GM19239 (cell line): ENCODE measurements around the gene NR1D1.
"Not testable (repeated sequence)": the region's sequence is repeated elsewhere in the genome, so short reads cannot be mapped to it uniquely, and the experiment has no call there.

Experiments used
- DNase-seq: peaks from one replicate; pipeline ENCODE4 v3.0.0; 2011; ENCODE audit warnings: low spot score; ENCODE audit not compliant: insufficient read length
- FAIRE-seq: peaks from 2 replicates; lab custom pipeline; 2011; peaks lifted over from hg19 to GRCh38; lab: Jason Lieb, UNC

NR1D1 gene

DNA sequence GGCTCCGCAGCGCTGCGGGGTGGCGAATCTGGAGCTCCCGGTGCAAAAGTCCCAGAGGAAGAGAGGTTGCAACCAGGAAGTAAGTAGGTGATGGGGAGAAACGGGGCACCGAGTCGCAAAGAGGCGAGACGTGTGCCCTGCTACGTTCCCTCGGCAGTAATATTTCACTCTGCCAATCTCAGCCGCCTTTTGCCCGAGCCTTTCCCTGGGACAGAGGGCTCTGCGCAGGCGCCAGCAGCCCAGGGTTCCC lies at the start of gene NR1D1:
TSS of gene NR1D1 (minus strand) at position 171 of the 250 bp plus-strand sequence. CDS start 495 bp downstream, outside the sequence.
- no peak for DNase-seq
- peak; percentile 18 for FAIRE-seq

DNA sequence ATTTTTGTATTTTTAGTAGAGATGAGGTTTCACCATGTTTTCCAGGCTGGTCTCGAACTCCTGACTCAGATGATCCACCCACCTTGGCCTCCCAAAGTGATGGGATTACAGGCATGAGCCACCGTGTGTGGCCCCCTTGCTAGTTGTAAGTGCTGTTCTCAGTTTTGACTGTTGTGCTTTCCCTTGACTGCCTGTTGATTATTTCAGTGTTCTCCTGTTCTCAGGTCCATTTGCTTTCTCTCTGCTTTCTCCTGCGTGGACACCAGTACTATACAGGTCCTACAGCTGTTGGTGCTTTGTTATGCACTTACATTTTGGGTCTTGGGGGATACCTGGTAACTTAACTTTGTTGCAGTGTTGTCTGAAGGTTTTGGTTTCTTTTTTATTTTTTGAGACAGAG lies 48.1 kb upstream of the NR1D1 start:
- FAIRE-seq = no peak
- DNase-seq = no peak

- no peak for DNase-seq
- FAIRE-seq = no peak
Observed at GRCh38 chr17:40145476-40145875, 45.1 kb upstream of the NR1D1 start.

- not testable (repeated sequence) for FAIRE-seq
Observed at GRCh38 chr17:40143166-40143565, 42.8 kb upstream of the NR1D1 start.

DNA sequence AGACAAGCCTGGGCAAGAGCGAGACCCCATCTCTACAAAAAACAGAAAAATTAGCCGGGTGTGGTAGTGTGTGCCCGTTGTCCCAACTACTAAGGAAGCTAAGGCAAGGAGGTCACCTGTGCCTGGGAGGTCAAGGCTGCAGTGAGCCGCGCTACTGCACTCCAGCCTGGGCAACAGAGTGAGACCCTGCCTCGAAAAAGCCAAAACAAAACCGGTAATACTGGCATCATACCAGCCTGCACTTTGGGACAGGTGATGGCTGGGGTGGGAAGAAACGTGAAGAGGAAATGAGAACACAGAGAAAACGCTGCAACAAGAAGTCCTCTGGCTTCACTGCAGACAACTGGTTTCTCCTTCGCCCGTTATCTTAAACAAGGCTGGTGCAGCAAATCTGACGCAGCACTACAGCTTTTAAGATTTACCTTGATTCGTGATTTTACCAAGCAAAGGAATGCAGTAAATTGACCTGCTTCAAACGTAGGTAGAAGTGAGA lies 39.2 kb upstream of the NR1D1 start:
- FAIRE-seq (no peak), DNase-seq (no peak)

More at GRCh38 chr17:40143166-40143565, 42.8 kb upstream of the NR1D1 start:
- DNase-seq = not testable (repeated sequence)

DNA sequence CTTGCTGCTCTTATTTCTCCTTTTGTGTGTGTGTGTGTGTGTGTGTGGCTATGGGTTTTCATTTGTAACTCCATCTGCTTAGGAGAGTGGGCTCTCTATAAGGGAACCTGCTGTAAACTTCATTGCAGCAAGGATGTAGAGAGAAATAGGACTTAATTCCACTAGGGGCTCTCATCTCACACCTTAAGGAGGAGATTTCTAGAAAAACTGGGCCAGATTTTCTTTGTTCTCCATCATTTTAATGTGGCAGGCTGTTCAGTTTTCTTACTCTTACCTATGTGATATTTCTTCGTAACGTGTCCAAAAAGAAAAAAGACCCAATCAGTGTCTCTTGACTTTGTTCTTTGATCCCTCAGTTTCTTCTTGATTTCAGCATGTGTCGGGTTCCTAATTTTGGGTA lies 35.4 kb upstream of the NR1D1 start:
- no peak for DNase-seq
- no peak for FAIRE-seq

DNA sequence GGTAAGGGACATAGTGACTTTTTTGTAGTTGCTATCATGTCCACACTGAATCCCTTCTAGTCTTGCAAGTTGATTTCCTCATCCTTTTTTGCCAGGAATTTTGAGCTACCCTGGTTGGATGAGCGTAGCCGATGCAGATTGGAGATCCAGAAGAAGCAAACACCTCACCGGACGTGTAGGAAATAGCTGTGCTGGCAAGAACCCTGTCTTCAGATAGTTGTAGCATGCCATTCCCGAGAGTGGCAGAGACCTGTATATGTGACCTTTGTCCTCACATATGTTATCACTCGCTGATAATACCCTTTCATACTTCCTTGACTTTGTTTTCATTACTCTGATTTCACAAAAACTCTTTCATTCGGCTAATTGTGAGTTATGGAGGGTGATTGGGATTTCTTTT lies 33.8 kb upstream of the NR1D1 start:
- no peak for FAIRE-seq
- no peak for DNase-seq

GRCh38 chr17:40130352-40131042 lies 30.1 kb upstream of the NR1D1 start:
- DNase-seq (no peak), FAIRE-seq (no peak)

GRCh38 chr17:40129498-40129897 lies 29.1 kb upstream of the NR1D1 start:
- no peak for FAIRE-seq
- no peak for DNase-seq

GRCh38 chr17:40124279-40125141 lies 24.1 kb upstream of the NR1D1 start:
- no peak for DNase-seq
- peak; percentile 18 for FAIRE-seq

DNA sequence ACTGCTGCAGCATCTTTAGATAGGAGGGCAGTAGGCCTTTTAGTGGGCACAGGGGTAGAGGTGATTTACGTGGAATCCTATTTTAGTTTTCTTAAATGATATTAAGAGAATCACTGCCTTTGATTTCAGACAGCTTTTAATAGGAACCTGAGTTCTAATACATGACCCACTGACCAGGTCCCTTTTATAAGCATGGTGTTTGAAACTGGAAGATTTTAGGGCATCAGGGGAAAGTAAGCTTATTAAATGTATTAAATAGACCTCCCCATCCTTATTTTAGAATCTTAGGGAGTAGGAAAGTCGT lies 23.4 kb upstream of the NR1D1 start:
- FAIRE-seq (no peak), DNase-seq (no peak)

- DNase-seq (no peak), FAIRE-seq (peak; percentile 82)
Observed at GRCh38 chr17:40122999-40123810, 22.8 kb upstream of the NR1D1 start.

DNA sequence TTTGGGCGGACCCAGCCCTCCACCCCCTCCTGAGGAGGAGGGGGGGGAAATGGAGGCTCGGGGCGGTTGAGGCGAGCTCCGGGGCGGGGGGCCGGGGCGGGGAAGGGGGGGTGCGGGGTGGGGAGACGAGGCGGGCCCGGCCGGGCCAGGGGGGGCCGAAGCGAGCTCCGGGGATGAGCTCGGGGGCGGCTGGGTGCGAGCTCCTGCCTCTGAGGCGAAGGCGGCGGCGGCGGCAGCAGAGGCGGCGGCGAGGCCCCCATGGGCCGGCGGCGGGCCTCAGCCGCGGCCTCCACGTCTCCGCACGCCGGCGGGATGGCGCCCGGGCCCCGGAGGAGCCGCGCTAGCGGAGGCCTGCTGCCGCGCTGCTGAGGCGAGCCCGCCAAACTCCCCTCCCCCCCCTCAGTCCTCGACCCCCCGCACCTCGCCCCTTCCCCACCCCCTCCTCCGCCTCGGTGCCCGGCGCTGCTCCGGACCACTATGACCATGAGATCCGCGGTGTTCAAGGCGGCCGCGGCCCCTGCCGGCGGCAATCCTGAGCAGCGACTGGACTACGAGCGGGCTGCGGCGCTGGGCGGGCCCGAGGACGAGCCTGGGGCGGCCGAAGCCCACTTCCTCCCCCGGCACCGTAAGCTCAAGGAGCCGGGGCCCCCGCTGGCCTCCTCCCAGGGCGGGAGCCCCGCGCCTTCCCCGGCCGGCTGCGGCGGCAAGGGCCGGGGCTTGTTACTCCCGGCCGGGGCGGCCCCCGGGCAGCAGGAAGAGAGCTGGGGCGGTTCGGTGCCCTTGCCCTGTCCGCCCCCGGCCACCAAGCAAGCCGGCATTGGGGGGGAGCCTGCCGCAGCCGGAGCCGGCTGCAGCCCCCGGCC lies 22.0 kb upstream of the NR1D1 start:
- no peak for DNase-seq

DNA sequence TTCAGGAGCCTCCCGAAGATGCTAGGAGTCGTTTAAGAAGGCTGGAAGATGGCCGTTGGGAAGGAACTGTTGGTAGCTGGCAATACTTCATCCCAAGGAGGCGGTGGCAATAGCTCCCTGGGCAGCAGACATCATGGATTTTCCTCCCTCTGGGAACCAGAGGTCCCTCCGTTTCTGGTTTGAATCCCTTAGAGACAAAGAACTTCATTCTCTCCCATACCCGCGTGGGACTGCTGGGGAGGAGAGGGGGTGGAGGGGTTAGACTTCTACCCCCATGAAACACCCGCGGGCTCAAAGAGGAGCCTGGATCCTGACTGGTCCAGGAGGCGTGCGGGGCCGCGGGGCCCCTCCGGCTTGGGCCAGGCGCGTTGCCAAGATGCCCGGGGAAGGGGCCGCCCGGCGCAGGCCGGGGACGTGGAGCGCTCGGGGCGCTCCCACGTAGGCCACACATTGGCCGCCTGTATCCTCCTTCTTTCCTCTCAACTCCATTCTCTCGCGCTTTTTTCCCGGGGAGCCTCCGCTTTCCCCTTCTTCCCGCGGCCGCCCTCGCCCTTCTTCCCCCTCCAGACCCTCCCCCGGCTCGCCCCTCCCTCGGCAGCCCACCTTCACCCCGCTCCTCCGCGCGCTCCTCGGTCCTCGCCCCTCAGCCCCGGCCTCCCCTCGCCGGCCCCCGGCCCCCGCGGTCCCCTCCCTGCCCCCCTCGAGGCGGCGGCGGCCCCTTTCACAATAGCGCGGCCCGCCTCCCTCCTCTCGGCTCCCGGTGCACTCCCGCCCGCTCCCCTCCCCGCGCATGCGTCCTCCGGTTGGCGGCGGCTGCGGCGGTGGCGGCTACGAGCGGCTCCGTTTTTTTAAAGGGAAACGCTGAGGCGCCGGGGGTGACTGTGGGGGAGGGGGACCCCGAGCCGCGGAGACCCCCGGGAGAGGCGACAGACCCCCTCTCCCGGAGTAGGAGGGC lies 21.1 kb upstream of the NR1D1 start, which contains the start of gene MSL1:
TSS of gene MSL1 (plus strand) at position 791 of the 955 bp plus-strand sequence. CDS start 642 bp downstream, outside the sequence.
- FAIRE-seq (peak; percentile 73), DNase-seq (peak; percentile 89)

More for the DNA sequence above, 22.0 kb upstream of the NR1D1 start:
- no peak for FAIRE-seq

DNA sequence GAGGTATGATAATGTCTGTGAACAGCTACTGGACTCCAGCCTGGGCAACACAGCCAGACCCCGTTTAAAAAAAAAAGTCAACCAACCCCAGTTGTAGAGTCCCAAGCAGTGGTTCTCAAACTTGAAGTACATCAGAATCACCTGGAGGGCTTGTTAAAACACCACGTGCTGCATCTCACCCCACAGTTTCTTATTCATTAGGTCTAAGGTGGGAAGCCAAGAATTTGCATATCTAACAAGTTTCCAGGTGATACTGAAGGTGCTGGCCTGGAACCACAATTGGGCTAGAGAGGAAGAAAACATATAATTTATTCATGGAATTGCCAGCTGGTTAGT lies 14.7 kb upstream of the NR1D1 start:
- DNase-seq = no peak

DNA sequence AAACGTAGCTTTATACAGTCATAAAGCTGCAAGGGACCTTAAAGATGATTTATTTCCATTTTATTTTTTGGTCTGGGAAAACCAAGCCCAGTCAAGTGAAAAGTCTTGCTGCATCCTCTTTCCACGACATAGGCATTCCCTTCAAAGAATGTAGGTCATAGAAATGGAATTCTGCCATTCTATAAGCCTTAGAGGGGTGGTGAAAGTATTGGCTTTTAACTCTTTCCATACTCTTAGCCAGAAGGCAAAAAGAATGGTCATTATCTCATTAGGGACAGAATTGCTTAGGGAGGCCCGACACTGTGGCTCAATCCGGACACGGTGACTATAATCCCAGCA lies 13.5 kb upstream of the NR1D1 start:
- no peak for FAIRE-seq

More for the DNA sequence above, 14.7 kb upstream of the NR1D1 start:
- FAIRE-seq = no peak

DNA sequence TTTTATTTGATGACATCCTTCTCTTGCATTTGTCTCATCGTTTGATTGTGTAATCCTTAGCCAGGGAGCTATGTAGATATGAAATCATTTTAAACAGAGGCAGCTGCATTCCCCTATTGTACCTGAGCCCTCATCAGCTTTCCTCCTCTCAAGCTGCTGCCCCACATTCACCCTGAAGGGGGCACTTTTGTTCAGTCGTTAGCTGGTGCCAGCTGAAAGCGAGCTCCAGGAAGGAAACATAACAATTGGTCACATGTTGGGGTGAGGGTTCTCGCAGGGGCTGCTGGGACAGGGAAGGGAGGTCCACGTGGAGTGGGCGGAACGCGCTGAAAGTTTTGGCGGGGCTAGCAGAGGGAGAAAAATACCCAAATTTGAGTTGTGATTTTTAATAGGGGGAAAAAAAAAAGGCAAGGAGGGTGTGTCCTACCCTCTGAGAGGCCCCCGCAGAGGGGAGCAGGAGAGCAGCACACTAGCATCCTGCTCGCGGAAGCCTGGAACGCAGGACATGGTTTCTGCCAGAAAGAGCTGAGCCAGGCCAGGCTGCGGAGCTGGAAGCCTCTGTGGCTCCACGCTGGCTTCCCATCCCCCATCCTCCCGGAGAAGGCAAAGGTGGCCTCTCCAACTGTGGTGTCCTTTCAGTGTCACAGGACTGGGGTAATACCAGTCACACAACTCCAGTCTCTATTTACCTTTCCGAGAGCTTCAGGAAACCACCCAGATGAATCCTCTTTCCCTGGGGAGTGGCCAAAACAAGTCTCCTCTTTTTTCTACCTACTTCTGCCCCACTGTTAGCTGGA lies 12.9 kb upstream of the NR1D1 start:
- DNase-seq (peak; percentile 89), FAIRE-seq (peak; percentile 96)

More for the DNA sequence above, 13.5 kb upstream of the NR1D1 start:
- DNase-seq = no peak

DNA sequence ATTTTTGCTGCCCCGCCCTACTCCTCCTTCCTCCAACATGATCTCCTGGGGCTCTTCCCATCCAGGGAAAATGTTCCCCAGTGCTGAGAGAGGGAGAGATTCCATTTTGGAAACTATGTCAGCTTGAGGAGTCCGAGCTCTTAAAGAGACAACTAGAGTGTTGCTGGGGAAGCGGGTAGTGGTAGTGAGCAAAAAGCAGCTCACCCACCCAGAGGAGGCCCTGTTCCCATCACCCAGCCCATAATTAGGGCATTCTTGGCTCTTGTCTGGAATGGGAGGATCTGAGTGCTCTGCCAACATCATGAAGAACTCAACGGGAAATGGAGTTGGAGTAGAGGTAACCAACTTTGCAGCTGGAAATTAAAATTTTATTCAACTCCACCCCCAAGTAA lies 12.3 kb upstream of the NR1D1 start:
- DNase-seq (no peak), FAIRE-seq (no peak)
